HEK293T (cell line): ENCODE data around the gene TMEM232.

Experiments used
- BHLHE40 ChIP-seq: fragments of 450-650 bp; IDR thresholded peaks from 2 replicates; pipeline ENCODE4 v1.6.1; 2016; ENCODE audit warnings: mild to moderate bottlenecking, moderate library complexity, borderline replicate concordance
- CTBP1 ChIP-seq: fragments of 450-650 bp; IDR thresholded peaks from 2 replicates; pipeline ENCODE4 v1.6.1; 2016; ENCODE audit warnings: borderline replicate concordance
- ELF4 ChIP-seq: fragments of 450-650 bp; IDR thresholded peaks from 2 replicates; pipeline ENCODE4 v1.6.1; 2017; ENCODE audit warnings: antibody characterized with exemption
- FOXA1 ChIP-seq: fragments of 450-650 bp; IDR thresholded peaks from 2 replicates; pipeline ENCODE4 v1.6.1; 2016; ENCODE audit warnings: mild to moderate bottlenecking
- FOXK2 ChIP-seq: fragments of 450-650 bp; IDR thresholded peaks from 2 replicates; pipeline ENCODE4 v1.6.1; 2016; ENCODE audit warnings: mild to moderate bottlenecking
- FOXM1 ChIP-seq: fragments of 450-650 bp; IDR thresholded peaks from 2 replicates; pipeline ENCODE4 v1.6.1; 2017; ENCODE audit warnings: mild to moderate bottlenecking, borderline replicate concordance
- HDGF ChIP-seq: fragments of 450-650 bp; IDR thresholded peaks from 2 replicates; pipeline ENCODE4 v1.6.1; 2017; ENCODE audit warnings: antibody characterized with exemption, borderline replicate concordance
- L3MBTL2 ChIP-seq: fragments of 450-650 bp; conservative IDR thresholded peaks from 2 replicates; pipeline ENCODE4 v1.6.1; 2016; ENCODE audit warnings: mild to moderate bottlenecking
- NFRKB ChIP-seq: fragments of 450-650 bp; IDR thresholded peaks from 2 replicates; pipeline ENCODE4 v1.6.1; 2016; ENCODE audit warnings: mild to moderate bottlenecking, moderate library complexity
- SP1 ChIP-seq: fragments of 450-650 bp; IDR thresholded peaks from 2 replicates; pipeline ENCODE4 v1.6.1; 2017
- SUZ12 ChIP-seq: fragments of 450-650 bp; IDR thresholded peaks from 2 replicates; pipeline ENCODE4 v1.6.1; 2016; ENCODE audit warnings: mild to moderate bottlenecking
- TF ChIP-seq, protein P1 (sequence below): fragments of 450-650 bp; IDR thresholded peaks from 2 replicates; pipeline ENCODE4 v1.6.1; 2016

- TF ChIP-seq HDGF (no peak), FOXM1 (no peak), ELF4 (no peak), FOXA1 (no peak), CTBP1 (no peak), SP1 (no peak), SUZ12 (no peak), NFRKB (no peak), BHLHE40 (no peak), L3MBTL2 (no peak), FOXK2 (no peak)
- TF ChIP-seq, protein P1, sequence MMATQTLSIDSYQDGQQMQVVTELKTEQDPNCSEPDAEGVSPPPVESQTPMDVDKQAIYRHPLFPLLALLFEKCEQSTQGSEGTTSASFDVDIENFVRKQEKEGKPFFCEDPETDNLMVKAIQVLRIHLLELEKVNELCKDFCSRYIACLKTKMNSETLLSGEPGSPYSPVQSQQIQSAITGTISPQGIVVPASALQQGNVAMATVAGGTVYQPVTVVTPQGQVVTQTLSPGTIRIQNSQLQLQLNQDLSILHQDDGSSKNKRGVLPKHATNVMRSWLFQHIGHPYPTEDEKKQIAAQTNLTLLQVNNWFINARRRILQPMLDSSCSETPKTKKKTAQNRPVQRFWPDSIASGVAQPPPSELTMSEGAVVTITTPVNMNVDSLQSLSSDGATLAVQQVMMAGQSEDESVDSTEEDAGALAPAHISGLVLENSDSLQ, result no peak
Observed at GRCh38 chr5:110542949-110543348, 183.5 kb downstream of the TMEM232 start.
